A549 (cell line): ENCODE data around the gene DPP10. TPM values are rescaled to one million over a fixed set of nuclear protein-coding genes. Genes with fewer than 3 reads are reported as not detected.

ENCODE experiments used
- ATAC-seq, 2 experiments: fragments of 200-7000 bp in 1 of 2; fragments of >200 bp in 1 of 2; cut with Nextera tagmentation in 1 of 2; cut with Tn5 transposase in 1 of 2; 3 replicates each; pipeline versions ENCODE4 v1.8.0 to v1.9.1; 2018 to 2020; ENCODE audit warnings: mild to moderate bottlenecking in 1 of 2, moderate library complexity in 1 of 2
- CTCF ChIA-PET: fragments of 300-600 bp; sonication (Branson Sonifier 250); formaldehyde crosslinking; extraction: SDS; loops from one replicate; lab custom pipeline; 2021; ENCODE audit warnings: antibody characterized with exemption, inconsistent platforms; lab: Yijun Ruan, JAX
- POLR2A ChIA-PET: fragments of 350-600 bp; formaldehyde crosslinking; extraction: SDS; loops from one replicate; lab custom pipeline; 2021; ENCODE audit warnings: antibody characterized with exemption, inconsistent platforms; lab: Yijun Ruan, JAX
- DNase-seq, 2 experiments: peaks; one replicate each; pipeline versions ENCODE4 v3.0.0 to v3.0.0-alpha.2; 2011 to 2016; ENCODE audit warnings: low read depth in 1 of 2, low spot score in 1 of 2
- FAIRE-seq: peaks from 2 replicates; lab custom pipeline; 2011; peaks lifted over from hg19 to GRCh38; lab: Jason Lieb, UNC
- H3K27ac ChIP-seq, 2 experiments: fragments of >200 bp; sonication (Bioruptor Twin); formaldehyde crosslinking; 3 replicates each; pipeline ENCODE4 v1.5.1; 2016 to 2017
- H3K4me1 ChIP-seq: fragments of >200 bp; sonication (Bioruptor Twin); formaldehyde crosslinking; 3 replicates; pipeline ENCODE4 v1.6.1; 2016
- H3K4me2 ChIP-seq: fragments of >200 bp; sonication (Bioruptor Twin); formaldehyde crosslinking; 3 replicates; pipeline ENCODE4 v1.6.1; 2016
- H3K4me3 ChIP-seq: fragments of >200 bp; sonication (Bioruptor Twin); formaldehyde crosslinking; 3 replicates; pipeline ENCODE4 v1.5.1; 2016
- H3K9me3 ChIP-seq: fragments of >200 bp; sonication (Bioruptor Twin); formaldehyde crosslinking; 3 replicates; pipeline ENCODE4 v1.6.1; 2016
- CBX8 ChIP-seq: fragments of 200-600 bp; sonication (generic); IDR thresholded peaks from 2 replicates; pipeline ENCODE4 v1.6.1; 2016
- CEBPB ChIP-seq, 2 experiments: fragments of >200 bp in 1 of 2; sonication (Bioruptor Twin) in 1 of 2; formaldehyde crosslinking in 1 of 2; IDR thresholded peaks; 2 replicates each; pipeline ENCODE4 v1.6.1; 2012 to 2016
- CTCF ChIP-seq: fragments of >200 bp; sonication (Bioruptor Twin); formaldehyde crosslinking; IDR thresholded peaks from 3 replicates; pipeline ENCODE4 v1.5.1; 2016
- EHF ChIP-seq: fragments of 250-450 bp; sonication (Bioruptor Pico); IDR thresholded peaks from 2 replicates; pipeline ENCODE4 v1.5.0; 2020; ENCODE audit warnings: mild to moderate bottlenecking
- EP300 ChIP-seq, 2 experiments: fragments of >200 bp; sonication (Bioruptor Twin); formaldehyde crosslinking; IDR thresholded peaks; 2 replicates in 1 of 2; 3 replicates in 1 of 2; pipeline ENCODE4 v1.6.1; 2016 to 2017
- ESRRA ChIP-seq: fragments of 150-350 bp; IDR thresholded peaks from 2 replicates; pipeline ENCODE4 v1.6.1; 2014; ENCODE audit warnings: mild to moderate bottlenecking, low read length, borderline replicate concordance
- FOSB ChIP-seq: fragments of 250-450 bp; sonication (Bioruptor Pico); IDR thresholded peaks from 2 replicates; pipeline ENCODE4 v1.5.0; 2020; ENCODE audit warnings: mild to moderate bottlenecking, moderate library complexity
- FOXS1 ChIP-seq: fragments of 250-450 bp; sonication (Bioruptor Pico); IDR thresholded peaks from 2 replicates; pipeline ENCODE4 v1.5.0; 2020; ENCODE audit warnings: mild to moderate bottlenecking, moderate library complexity
- HDAC2 ChIP-seq: fragments of 200-600 bp; sonication (generic); IDR thresholded peaks from 2 replicates; pipeline ENCODE4 v1.6.1; 2016
- HOXB13 ChIP-seq: fragments of 250-450 bp; sonication (Bioruptor Pico); IDR thresholded peaks from 2 replicates; pipeline ENCODE4 v1.5.0; 2020; ENCODE audit warnings: low read depth, mild to moderate bottlenecking, moderate library complexity
- HOXB5 ChIP-seq: fragments of 250-450 bp; sonication (Bioruptor Pico); IDR thresholded peaks from 2 replicates; pipeline ENCODE4 v1.5.0; 2020; ENCODE audit warnings: mild to moderate bottlenecking, moderate library complexity
- MAFK ChIP-seq: fragments of 450-650 bp; IDR thresholded peaks from 2 replicates; pipeline ENCODE4 v1.6.1; 2014; ENCODE audit not compliant: partially characterized antibody
- MAZ ChIP-seq: fragments of 150-350 bp; IDR thresholded peaks from 2 replicates; pipeline ENCODE4 v1.6.1; 2014; ENCODE audit warnings: antibody characterized with exemption, low read depth, low read length, borderline replicate concordance
- MYC ChIP-seq: IDR thresholded peaks from 2 replicates; pipeline ENCODE4 v1.6.1; 2012; ENCODE audit warnings: mild to moderate bottlenecking, inconsistent platforms, low read length, improper control_type of control experiment, borderline replicate concordance
- NFE2L2 ChIP-seq: fragments of 150-350 bp; conservative IDR thresholded peaks from 2 replicates; pipeline ENCODE4 v1.6.1; 2014; ENCODE audit warnings: low read length
- NPAS2 ChIP-seq: fragments of 250-450 bp; sonication (Bioruptor Pico); IDR thresholded peaks from 2 replicates; pipeline ENCODE4 v1.8.0; 2022; ENCODE audit warnings: mild to moderate bottlenecking, moderate library complexity, borderline replicate concordance
- NR3C1 ChIP-seq: fragments of >200 bp; sonication (Bioruptor Twin); formaldehyde crosslinking; IDR thresholded peaks from 3 replicates; pipeline ENCODE4 v1.6.1; 2017
- PHF8 ChIP-seq: fragments of 200-600 bp; sonication (generic); IDR thresholded peaks from 2 replicates; pipeline ENCODE4 v1.6.1; 2016; ENCODE audit warnings: low read depth, mild to moderate bottlenecking, antibody characterized with exemption, moderate library complexity, borderline replicate concordance
- POLR2A ChIP-seq: IDR thresholded peaks from 2 replicates; pipeline ENCODE4 v1.6.1; 2012; ENCODE audit warnings: mild to moderate bottlenecking, low read length
- RARB ChIP-seq: fragments of 250-450 bp; sonication (Bioruptor Pico); IDR thresholded peaks from 2 replicates; pipeline ENCODE4 v1.8.0; 2021; ENCODE audit warnings: mild to moderate bottlenecking, moderate library complexity
- RCOR1 ChIP-seq: fragments of 150-350 bp; IDR thresholded peaks from 2 replicates; pipeline ENCODE4 v1.6.1; 2014; ENCODE audit warnings: antibody characterized with exemption, low read length, low read depth
- RFX5 ChIP-seq: fragments of 450-650 bp; IDR thresholded peaks from 2 replicates; pipeline ENCODE4 v1.7.1; 2014; ENCODE audit warnings: antibody characterized with exemption, mild to moderate bottlenecking, moderate library complexity
- SREBF2 ChIP-seq: fragments of 450-650 bp; IDR thresholded peaks from 2 replicates; pipeline ENCODE4 v1.6.1; 2014; ENCODE audit warnings: mild to moderate bottlenecking, moderate library complexity
- TFCP2L1 ChIP-seq: fragments of 250-450 bp; sonication (Bioruptor Pico); IDR thresholded peaks from 2 replicates; pipeline ENCODE4 v1.5.0; 2021; ENCODE audit warnings: mild to moderate bottlenecking
- TP53 ChIP-seq: fragments of 250-450 bp; sonication (Bioruptor Pico); IDR thresholded peaks from 2 replicates; pipeline ENCODE4 v1.5.0; 2021; ENCODE audit warnings: mild to moderate bottlenecking, moderate library complexity
- WGBS: methylation state at CpG from one replicate; pipeline ENCODE4 v1.1.6; 2017; ENCODE audit errors: missing lambda C conversion rate; 5-methylcytosine and 5-hydroxymethylcytosine counted together
- polyA plus RNA-seq, 4 experiments: library from polyadenylated mRNA; depleted of rRNA in 3 of 4; stranded (reverse); fragments of >200 nt; fragmentation: RNase III in 1 of 4; extraction: RNeasy Plus Mini Kit Qiagen cat#74134 plus additional on column Dnase treatment in 1 of 4; gene quantifications; 2 replicates in 3 of 4; 3 replicates in 1 of 4; pipeline ENCODE4 v1.2.3, GENCODE V29; 2011 to 2017
- TF ChIP-seq, protein P1 (sequence below): fragments of 250-450 bp; sonication (Bioruptor Pico); IDR thresholded peaks from 2 replicates; pipeline ENCODE4 v1.5.0; 2021; ENCODE audit warnings: mild to moderate bottlenecking, moderate library complexity, borderline replicate concordance
- TF ChIP-seq, protein P2 (sequence below): fragments of >200 bp; sonication (Bioruptor Twin); formaldehyde crosslinking; IDR thresholded peaks from 3 replicates; pipeline ENCODE4 v1.6.1; 2016

DPP10 gene
- polyA plus RNA-seq, 2 of the 4 experiments (the other 2 are of a cell fraction) = not detected

GRCh38 chr2:115684345-115684744 lies 1241.9 kb downstream of the DPP10 start (continued):
- TF ChIP-seq, protein P1, sequence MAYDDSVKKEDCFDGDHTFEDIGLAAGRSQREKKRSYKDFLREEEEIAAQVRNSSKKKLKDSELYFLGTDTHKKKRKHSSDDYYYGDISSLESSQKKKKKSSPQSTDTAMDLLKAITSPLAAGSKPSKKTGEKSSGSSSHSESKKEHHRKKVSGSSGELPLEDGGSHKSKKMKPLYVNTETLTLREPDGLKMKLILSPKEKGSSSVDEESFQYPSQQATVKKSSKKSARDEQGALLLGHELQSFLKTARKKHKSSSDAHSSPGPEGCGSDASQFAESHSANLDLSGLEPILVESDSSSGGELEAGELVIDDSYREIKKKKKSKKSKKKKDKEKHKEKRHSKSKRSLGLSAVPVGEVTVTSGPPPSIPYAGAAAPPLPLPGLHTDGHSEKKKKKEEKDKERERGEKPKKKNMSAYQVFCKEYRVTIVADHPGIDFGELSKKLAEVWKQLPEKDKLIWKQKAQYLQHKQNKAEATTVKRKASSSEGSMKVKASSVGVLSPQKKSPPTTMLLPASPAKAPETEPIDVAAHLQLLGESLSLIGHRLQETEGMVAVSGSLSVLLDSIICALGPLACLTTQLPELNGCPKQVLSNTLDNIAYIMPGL = no peak
- TF ChIP-seq CTCF = no peak
- no peak for TF ChIP-seq CEBPB (IDR thresholded peaks at IDR 0.05)

DNA sequence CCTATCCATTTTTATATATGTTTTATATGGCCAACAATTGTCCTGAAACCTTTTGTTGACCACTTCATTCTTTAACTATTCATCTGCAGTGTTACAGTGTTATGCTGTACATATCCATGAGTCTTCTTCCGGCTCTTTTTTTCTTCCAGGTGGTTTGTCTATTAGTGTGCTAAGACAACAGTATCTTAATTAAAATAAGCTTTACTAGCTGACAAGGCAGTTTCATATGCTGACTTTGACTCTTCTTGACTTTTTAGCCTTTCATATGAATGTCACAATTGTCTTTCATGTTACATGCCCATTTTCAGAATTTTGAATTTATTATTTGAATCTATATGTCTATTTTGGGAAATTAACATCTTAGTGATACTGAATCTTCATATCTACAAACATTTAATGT lies 1249.0 kb downstream of the DPP10 start:
- H3K9me3 ChIP-seq = no peaks in the 10 kb centered on the region; the same call in 2 of the 3 replicates
- TF ChIP-seq MAZ (no peak), MAFK (no peak), RFX5 (no peak), HOXB13 (no peak), RARB (no peak), NR3C1 (no peak), CTCF (no peak), TP53 (CRISPR knock-in tag) (no peak), ESRRA (no peak), EP300 (IDR thresholded peaks at IDR 0.05) (no peak), NPAS2 (CRISPR knock-in tag) (no peak), RCOR1 (no peak), TFCP2L1 (CRISPR knock-in tag) (no peak), HOXB5 (CRISPR knock-in tag) (no peak)
- TF ChIP-seq, protein P2, sequence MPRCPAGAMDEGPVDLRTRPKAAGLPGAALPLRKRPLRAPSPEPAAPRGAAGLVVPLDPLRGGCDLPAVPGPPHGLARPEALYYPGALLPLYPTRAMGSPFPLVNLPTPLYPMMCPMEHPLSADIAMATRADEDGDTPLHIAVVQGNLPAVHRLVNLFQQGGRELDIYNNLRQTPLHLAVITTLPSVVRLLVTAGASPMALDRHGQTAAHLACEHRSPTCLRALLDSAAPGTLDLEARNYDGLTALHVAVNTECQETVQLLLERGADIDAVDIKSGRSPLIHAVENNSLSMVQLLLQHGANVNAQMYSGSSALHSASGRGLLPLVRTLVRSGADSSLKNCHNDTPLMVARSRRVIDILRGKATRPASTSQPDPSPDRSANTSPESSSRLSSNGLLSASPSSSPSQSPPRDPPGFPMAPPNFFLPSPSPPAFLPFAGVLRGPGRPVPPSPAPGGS = no peak
- TF ChIP-seq, all 56 proteins: peak for 0
- POLR2A ChIA-PET = no interaction called here
- no peak for DNase-seq
- no peak overlapping the region for H3K4me3 ChIP-seq
- H3K4me2 ChIP-seq = no peak overlapping the region
- FAIRE-seq = no peak
- H3K4me1 ChIP-seq = no peaks in the 10 kb centered on the region
- CTCF ChIA-PET = no interaction called here
- no peak for ATAC-seq
- 9% methylated on average over 1 of the region's 1 CpG for WGBS
- H3K27ac ChIP-seq = no peak overlapping the region

DNA sequence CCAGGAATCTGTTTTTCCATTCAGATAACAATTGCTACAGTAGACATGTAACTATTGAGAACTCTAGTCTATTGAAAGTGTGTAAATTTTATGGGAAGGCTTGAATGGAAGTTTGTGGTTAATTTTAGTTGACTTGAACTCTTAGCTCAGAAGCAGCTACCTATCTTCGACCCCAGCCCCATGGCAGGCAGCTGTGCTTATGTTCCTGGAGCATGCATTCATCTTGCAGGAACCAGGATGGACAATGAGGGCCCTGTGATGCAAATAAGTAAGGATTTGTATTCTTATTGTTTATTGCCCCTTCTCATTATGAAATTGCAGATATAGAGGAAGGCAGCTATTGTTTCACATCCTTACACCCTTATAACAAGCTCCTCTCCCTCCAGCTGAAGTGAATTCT lies 1252.2 kb downstream of the DPP10 start:
- H3K4me2 ChIP-seq = no peak overlapping the region
- H3K27ac ChIP-seq = no peak overlapping the region
- DNase-seq (no peak), ATAC-seq (no peak), FAIRE-seq (no peak)
- no peaks in the 10 kb centered on the region; the same call in 2 of the 3 replicates for H3K9me3 ChIP-seq
- ChIA-PET POLR2A (no interaction called here), CTCF (interaction anchor here (0.7 kb wide), 1 partner anchor 39 kb away, joined by 3 read pairs; no protein-coding TSS in a partner anchor)
- TF ChIP-seq SREBF2 (no peak), PHF8 (no peak), HDAC2 (no peak), MAFK (no peak), FOXS1 (no peak), CBX8 (no peak), EHF (no peak), NFE2L2 (no peak), FOSB (CRISPR knock-in tag) (no peak), POLR2A (no peak), MYC (no peak)
- 6% methylated on average over 1 of the region's 1 CpG for WGBS
- no peaks in the 10 kb centered on the region for H3K4me1 ChIP-seq
- no peak overlapping the region for H3K4me3 ChIP-seq
